ENCODE data around the gene AMZ2. TPM values are rescaled to one million over a fixed set of nuclear protein-coding genes. Genes with fewer than 3 reads are reported as not detected.
A peak's percentile ranks its signal among the peaks of the same experiment; 100 is the strongest.

The AMZ2 gene
- total and polyA plus RNA-seq, 2 donors from 2014 or later, result 48.6 to 90.9 TPM

DNA sequence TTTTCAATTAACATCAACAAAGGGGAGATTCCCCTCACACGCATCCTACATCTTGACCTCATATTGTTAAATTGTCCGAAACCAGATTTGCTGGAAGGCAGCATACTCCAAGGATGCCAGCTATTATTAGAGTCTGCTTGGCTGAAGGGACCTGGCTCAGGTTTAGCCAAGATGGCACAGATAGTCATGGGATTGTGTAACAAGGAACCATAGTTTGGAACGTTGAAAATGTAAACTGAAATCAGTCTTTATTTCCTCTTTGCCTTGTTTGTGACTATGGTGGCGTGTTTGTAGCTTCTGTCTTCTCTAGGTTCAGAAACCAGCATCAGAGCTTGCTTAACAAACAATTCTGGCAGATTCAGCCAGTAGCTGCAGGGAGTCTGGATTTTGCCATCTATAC is 49.4 kb downstream of the AMZ2 start:
- intact Hi-C loops (cut with DNase I), result no loop called here
- DNase-seq (no peak), FAIRE-seq (no peak)
- TF ChIP-seq, protein P1, sequence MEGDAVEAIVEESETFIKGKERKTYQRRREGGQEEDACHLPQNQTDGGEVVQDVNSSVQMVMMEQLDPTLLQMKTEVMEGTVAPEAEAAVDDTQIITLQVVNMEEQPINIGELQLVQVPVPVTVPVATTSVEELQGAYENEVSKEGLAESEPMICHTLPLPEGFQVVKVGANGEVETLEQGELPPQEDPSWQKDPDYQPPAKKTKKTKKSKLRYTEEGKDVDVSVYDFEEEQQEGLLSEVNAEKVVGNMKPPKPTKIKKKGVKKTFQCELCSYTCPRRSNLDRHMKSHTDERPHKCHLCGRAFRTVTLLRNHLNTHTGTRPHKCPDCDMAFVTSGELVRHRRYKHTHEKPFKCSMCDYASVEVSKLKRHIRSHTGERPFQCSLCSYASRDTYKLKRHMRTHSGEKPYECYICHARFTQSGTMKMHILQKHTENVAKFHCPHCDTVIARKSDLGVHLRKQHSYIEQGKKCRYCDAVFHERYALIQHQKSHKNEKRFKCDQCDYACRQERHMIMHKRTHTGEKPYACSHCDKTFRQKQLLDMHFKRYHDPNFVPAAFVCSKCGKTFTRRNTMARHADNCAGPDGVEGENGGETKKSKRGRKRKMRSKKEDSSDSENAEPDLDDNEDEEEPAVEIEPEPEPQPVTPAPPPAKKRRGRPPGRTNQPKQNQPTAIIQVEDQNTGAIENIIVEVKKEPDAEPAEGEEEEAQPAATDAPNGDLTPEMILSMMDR (IDR thresholded peaks at IDR 0.05; ENCODE audit: borderline replicate concordance, extremely low read depth, insufficient read depth), result no peak
- Histone ChIP-seq H3K27me3 (ENCODE audit: control insufficient read depth, insufficient read depth, low read length) (peaks cover 6% of the 10 kb centered on the region), H3K4me1 (ENCODE audit: control insufficient read depth in 2 of 3, insufficient read depth in 2 of 3, low read depth in 1 of 3, low read length in 3 of 3) (peaks cover 0 to 5% (median 0%) of the 10 kb centered on the region in 3 donors), H3K36me3 (ENCODE audit: control insufficient read depth in 2 of 3, insufficient read depth in 3 of 3, low read length in 3 of 3) (no peaks in the 10 kb centered on the region), H3K9me3 (ENCODE audit: control insufficient read depth in 2 of 3, insufficient read depth in 1 of 3, low read length in 3 of 3) (no peaks in the 10 kb centered on the region), H3K4me3 (ENCODE audit: low read length in 3 of 3) (no peak overlapping the region), H3K27ac (ENCODE audit: low read depth in 2 of 2, low read length in 2 of 2) (no peak overlapping the region), H3K9ac (ENCODE audit: low read length in 3 of 3) (no peak overlapping the region)

- no peak overlapping the region for H3K27ac ChIP-seq (ENCODE audit: low read depth in 2 of 2, low read length in 2 of 2)
- no peak for FAIRE-seq
- H3K9me3 ChIP-seq (ENCODE audit: control insufficient read depth in 2 of 3, insufficient read depth in 1 of 3, low read length in 3 of 3), result no peaks in the 10 kb centered on the region
- TF ChIP-seq, protein P1 (IDR thresholded peaks at IDR 0.05; ENCODE audit: borderline replicate concordance, extremely low read depth, insufficient read depth), result no peak
- no peaks in the 10 kb centered on the region for H3K27me3 ChIP-seq (ENCODE audit: control insufficient read depth, insufficient read depth, low read length)
- no peaks in the 10 kb centered on the region for H3K4me1 ChIP-seq (ENCODE audit: control insufficient read depth in 2 of 3, insufficient read depth in 2 of 3, low read depth in 1 of 3, low read length in 3 of 3)
- intact Hi-C loops (cut with DNase I), result no loop called here
- no peak overlapping the region for H3K4me3 ChIP-seq (ENCODE audit: low read length in 3 of 3)
- no peak overlapping the region for H3K9ac ChIP-seq (ENCODE audit: low read length in 3 of 3)
- no peak for DNase-seq
- no peaks in the 10 kb centered on the region for H3K36me3 ChIP-seq (ENCODE audit: control insufficient read depth in 2 of 3, insufficient read depth in 3 of 3, low read length in 3 of 3)
Measured at GRCh38 chr17:68298601-68299000, 50.8 kb downstream of the AMZ2 start.

DNA sequence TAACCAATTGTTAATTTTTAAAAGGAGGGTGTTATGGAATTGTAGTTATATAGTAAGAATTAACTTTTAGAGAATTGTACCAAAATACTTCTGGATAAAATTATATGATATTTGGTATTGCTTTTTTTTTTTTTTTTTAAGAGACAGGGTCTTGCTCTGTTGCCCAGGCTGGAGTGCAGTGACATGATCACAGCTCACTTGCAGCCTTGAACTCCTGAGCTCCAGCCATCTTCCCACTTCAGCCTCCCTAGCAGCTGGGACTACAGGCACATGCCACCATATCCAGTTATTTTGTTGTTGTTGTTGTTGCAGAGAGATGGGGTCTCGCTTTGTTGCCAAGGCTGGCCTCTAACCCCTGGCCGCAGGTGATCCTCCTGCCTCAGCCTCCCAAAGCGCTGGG is 52.0 kb downstream of the AMZ2 start:
- Histone ChIP-seq H3K27me3 (ENCODE audit: control insufficient read depth, insufficient read depth, low read length) (no peaks in the 10 kb centered on the region), H3K9ac (ENCODE audit: low read length in 3 of 3) (no peak overlapping the region), H3K4me1 (ENCODE audit: control insufficient read depth in 2 of 3, insufficient read depth in 2 of 3, low read depth in 1 of 3, low read length in 3 of 3) (no peaks in the 10 kb centered on the region), H3K9me3 (ENCODE audit: control insufficient read depth in 2 of 3, insufficient read depth in 1 of 3, low read length in 3 of 3) (no peaks in the 10 kb centered on the region), H3K4me3 (ENCODE audit: low read length in 3 of 3) (no peak overlapping the region), H3K27ac (ENCODE audit: low read depth in 2 of 2, low read length in 2 of 2) (no peak overlapping the region), H3K36me3 (ENCODE audit: control insufficient read depth in 2 of 3, insufficient read depth in 3 of 3, low read length in 3 of 3) (no peaks in the 10 kb centered on the region)
- TF ChIP-seq, protein P1 (IDR thresholded peaks at IDR 0.05; ENCODE audit: borderline replicate concordance, extremely low read depth, insufficient read depth), result no peak
- no peak for DNase-seq
- intact Hi-C loops (cut with DNase I), result no loop called here
- no peak for FAIRE-seq

DNA sequence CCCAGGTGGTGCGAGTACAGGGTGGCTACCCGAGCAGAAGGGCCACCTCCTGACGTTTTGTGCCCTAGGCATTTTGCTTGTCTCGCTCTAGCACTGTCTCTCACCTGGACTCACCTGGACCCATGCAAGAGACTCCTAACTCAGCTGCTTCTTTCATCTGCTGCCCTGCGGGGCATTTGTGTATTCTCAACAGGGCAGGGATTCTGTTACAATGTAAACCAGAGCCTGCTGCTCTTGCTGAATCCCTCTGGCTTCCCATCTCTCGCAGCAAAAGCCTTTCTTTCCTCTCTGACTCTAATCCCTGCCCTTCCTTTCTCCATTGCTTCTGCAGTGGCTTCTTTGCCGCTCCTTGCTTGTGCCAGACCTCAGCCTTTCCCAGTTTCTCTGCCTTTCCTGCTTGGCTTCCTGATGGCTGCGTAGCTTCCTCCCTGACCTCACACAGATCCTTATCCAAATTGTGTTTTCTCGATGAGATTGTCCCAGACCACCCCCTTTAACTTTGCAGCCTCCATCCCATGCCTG is 53.7 kb downstream of the AMZ2 start:
- Histone ChIP-seq H3K9me3 (ENCODE audit: control insufficient read depth in 2 of 3, insufficient read depth in 1 of 3, low read length in 3 of 3) (no peaks in the 10 kb centered on the region), H3K27me3 (ENCODE audit: control insufficient read depth, insufficient read depth, low read length) (no peaks in the 10 kb centered on the region), H3K36me3 (ENCODE audit: control insufficient read depth in 2 of 3, insufficient read depth in 3 of 3, low read length in 3 of 3) (no peaks in the 10 kb centered on the region), H3K4me1 (ENCODE audit: control insufficient read depth in 2 of 3, insufficient read depth in 2 of 3, low read depth in 1 of 3, low read length in 3 of 3) (no peaks in the 10 kb centered on the region), H3K9ac (ENCODE audit: low read length in 3 of 3) (no peak overlapping the region), H3K27ac (ENCODE audit: low read depth in 2 of 2, low read length in 2 of 2) (no peak overlapping the region), H3K4me3 (ENCODE audit: low read length in 3 of 3) (no peak overlapping the region)
- DNase-seq, result peak in 1 of 5 donors; percentile 28
- TF ChIP-seq, protein P1 (IDR thresholded peaks at IDR 0.05; ENCODE audit: borderline replicate concordance, extremely low read depth, insufficient read depth), result no peak
- no peak for FAIRE-seq
- intact Hi-C loops (cut with DNase I), result no loop called here
